Measurements from ENCODE around the gene NDUFS1. TPM values are rescaled to one million over a fixed set of nuclear protein-coding genes. Genes with fewer than 3 reads are reported as not detected.
A peak's percentile ranks its signal among the peaks of the same experiment; 100 is the strongest.

NDUFS1 gene
- total RNA-seq, 4 donors from 2014 or later = 83.5 to 101 (median 90.9) TPM

DNA sequence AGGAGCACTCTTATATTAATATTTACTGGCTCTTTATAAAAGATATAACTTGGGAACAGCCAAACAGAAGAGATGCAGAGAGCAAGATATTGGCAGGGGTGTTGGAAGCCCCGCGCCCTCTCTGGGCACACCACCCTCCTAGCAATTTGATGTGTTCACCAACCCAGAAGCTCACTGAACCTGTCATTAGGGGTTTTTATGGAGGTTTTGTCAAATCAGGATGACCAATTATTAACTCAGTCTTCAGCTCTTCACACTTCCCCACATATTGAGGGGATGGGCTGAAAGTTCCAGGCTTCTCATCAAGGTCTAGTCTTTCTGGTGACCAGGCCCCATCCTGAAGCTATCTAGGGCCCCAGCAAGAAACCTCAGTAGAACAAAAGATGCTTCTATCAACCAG lies 62.4 kb downstream of the NDUFS1 start:
- DNase-seq (ENCODE audit: extremely low spot score) = no peak
- no peaks in the 10 kb centered on the region for H3K27me3 ChIP-seq
- 100% methylated on average over 2 of the region's 2 CpGs for WGBS
- no peak overlapping the region for H3K27ac ChIP-seq (replicated peaks in 1 of 4)
- no peak overlapping the region for H3K4me3 ChIP-seq
- intact Hi-C loops (cut with DNase I) = no loop called here
- TF ChIP-seq EP300 (IDR thresholded peaks at IDR 0.05) = no peak
- TF ChIP-seq, protein P1, sequence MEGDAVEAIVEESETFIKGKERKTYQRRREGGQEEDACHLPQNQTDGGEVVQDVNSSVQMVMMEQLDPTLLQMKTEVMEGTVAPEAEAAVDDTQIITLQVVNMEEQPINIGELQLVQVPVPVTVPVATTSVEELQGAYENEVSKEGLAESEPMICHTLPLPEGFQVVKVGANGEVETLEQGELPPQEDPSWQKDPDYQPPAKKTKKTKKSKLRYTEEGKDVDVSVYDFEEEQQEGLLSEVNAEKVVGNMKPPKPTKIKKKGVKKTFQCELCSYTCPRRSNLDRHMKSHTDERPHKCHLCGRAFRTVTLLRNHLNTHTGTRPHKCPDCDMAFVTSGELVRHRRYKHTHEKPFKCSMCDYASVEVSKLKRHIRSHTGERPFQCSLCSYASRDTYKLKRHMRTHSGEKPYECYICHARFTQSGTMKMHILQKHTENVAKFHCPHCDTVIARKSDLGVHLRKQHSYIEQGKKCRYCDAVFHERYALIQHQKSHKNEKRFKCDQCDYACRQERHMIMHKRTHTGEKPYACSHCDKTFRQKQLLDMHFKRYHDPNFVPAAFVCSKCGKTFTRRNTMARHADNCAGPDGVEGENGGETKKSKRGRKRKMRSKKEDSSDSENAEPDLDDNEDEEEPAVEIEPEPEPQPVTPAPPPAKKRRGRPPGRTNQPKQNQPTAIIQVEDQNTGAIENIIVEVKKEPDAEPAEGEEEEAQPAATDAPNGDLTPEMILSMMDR (IDR thresholded peaks at IDR 0.05) = no peak
- TF ChIP-seq POLR2AphosphoS5 (IDR thresholded peaks at IDR 0.05) = no peak
- TF ChIP-seq POLR2A (IDR thresholded peaks at IDR 0.05; ENCODE audit: low read depth) = no peak
- no peaks in the 10 kb centered on the region for H3K4me1 ChIP-seq
- peaks cover 0 to 10% (median 0%) of the 10 kb centered on the region in 4 donors for H3K36me3 ChIP-seq
- no peaks in the 10 kb centered on the region for H3K9me3 ChIP-seq

DNA sequence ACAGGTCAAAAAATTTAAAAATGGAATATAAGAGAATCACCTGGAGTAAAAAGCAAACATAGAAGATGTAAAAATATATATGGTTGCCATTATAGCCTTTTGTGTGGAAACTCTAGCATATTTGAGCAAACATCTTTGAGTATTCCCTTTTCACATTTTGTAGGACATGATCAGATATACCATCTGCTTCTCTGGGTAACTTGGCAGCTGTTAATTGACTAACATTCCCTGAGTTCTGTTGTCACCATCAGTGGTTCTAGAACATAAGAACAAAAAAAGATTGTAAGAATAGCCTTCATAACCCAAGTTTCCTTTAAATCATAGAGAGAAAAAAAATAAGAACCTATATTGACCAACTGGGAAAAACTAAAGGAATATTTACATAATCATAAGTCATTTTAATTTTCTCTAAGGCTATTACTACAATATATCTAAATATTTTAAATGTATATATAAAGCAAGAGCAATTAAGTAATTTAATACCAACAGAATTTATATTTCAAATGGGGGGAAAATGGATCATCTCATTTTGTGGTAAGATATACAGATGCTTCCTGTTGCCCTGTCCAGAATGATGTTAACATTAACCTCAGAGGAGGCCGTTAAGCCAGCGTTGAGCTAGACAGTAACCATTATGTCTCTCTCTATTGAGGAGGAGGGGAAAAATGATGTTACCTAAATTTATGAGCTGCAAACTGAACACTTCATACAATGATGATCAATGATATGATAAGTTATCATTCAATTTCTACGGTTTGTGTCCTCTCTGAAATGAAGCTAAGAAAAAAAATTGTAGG lies 63.5 kb downstream of the NDUFS1 start:
- H3K27ac ChIP-seq (replicated peaks in 1 of 4) = no peak overlapping the region
- H3K4me3 ChIP-seq = no peak overlapping the region
- H3K4me1 ChIP-seq = no peaks in the 10 kb centered on the region
- no peaks in the 10 kb centered on the region for H3K27me3 ChIP-seq
- intact Hi-C loops (cut with DNase I) = no loop called here
- H3K9me3 ChIP-seq = no peaks in the 10 kb centered on the region
- peaks cover 0 to 8% (median 0%) of the 10 kb centered on the region in 4 donors for H3K36me3 ChIP-seq
- no peak for DNase-seq (ENCODE audit: extremely low spot score)
- TF ChIP-seq POLR2A (IDR thresholded peaks at IDR 0.05; ENCODE audit: low read depth) = no peak
- TF ChIP-seq, protein P1 (IDR thresholded peaks at IDR 0.05) = no peak
- no peak for TF ChIP-seq EP300 (IDR thresholded peaks at IDR 0.05)
- no peak for TF ChIP-seq POLR2AphosphoS5 (IDR thresholded peaks at IDR 0.05)
- 56% methylated on average over 3 of the region's 3 CpGs for WGBS

DNA sequence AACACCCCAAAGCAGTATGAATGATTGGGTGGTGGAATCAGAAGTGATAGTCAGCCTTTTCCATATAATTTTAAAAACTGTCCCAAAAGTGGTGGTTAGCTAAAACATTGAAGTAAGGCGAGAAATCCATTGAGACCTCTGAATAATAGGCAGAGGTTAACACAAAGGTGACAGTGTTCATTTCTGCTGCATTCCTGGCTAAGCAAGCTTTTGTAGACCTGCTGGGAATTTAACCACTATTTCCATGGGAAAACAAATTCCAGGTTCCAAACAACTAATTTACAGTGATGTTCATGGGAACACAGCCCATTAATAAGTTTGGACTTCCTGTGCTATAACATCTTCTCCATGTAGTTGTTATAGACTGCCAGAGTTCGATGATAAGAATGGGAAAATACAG lies 66.9 kb downstream of the NDUFS1 start:
- intact Hi-C loops (cut with DNase I) = no loop called here
- TF ChIP-seq POLR2A (IDR thresholded peaks at IDR 0.05; ENCODE audit: low read depth) (no peak), EP300 (IDR thresholded peaks at IDR 0.05) (no peak), POLR2AphosphoS5 (IDR thresholded peaks at IDR 0.05) (no peak)
- TF ChIP-seq, protein P1 (IDR thresholded peaks at IDR 0.05) = no peak
- H3K27ac ChIP-seq (replicated peaks in 1 of 4) = no peak overlapping the region
- 91% methylated on average over 2 of the region's 2 CpGs for WGBS
- H3K4me1 ChIP-seq = peaks cover 2 to 17% (median 14%) of the 10 kb centered on the region in 4 donors
- no peak for DNase-seq (ENCODE audit: extremely low spot score)
- no peak overlapping the region for H3K4me3 ChIP-seq
- H3K27me3 ChIP-seq = no peaks in the 10 kb centered on the region
- no peaks in the 10 kb centered on the region for H3K9me3 ChIP-seq
- peaks cover 0 to 18% (median 7%) of the 10 kb centered on the region in 4 donors for H3K36me3 ChIP-seq

DNA sequence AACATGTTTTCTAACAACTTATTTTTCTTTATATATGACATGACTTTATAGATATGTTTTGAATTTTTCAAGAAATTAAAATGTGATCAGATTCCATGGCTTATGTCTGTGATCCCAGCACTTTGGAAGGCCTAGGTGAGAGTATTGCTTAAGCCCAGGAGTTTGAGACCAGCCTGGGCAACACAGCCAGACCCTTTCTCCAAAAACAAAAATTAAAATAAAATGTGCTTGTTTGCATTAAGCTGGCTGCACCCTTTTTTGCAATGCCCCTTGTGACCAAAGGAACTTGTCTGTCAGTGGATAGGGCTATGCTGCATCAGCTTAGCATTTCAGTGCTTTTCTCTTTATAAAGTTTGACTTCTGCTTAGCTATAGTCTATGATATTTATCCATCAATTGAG lies 71.0 kb downstream of the NDUFS1 start:
- H3K4me1 ChIP-seq = peaks cover 7 to 33% (median 29%) of the 10 kb centered on the region in 4 donors
- intact Hi-C loops (cut with DNase I) = no loop called here
- peaks cover 0 to 14% (median 7%) of the 10 kb centered on the region in 4 donors for H3K36me3 ChIP-seq
- DNase-seq (ENCODE audit: extremely low spot score) = no peak
- H3K9me3 ChIP-seq = no peaks in the 10 kb centered on the region
- no peaks in the 10 kb centered on the region for H3K27me3 ChIP-seq
- H3K27ac ChIP-seq (replicated peaks in 1 of 4) = peak overlapping the region in 2 of 4 donors; percentile 15 to 39
- no peak overlapping the region for H3K4me3 ChIP-seq
- TF ChIP-seq, protein P1 (IDR thresholded peaks at IDR 0.05) = no peak
- TF ChIP-seq POLR2AphosphoS5 (IDR thresholded peaks at IDR 0.05) (no peak), EP300 (IDR thresholded peaks at IDR 0.05) (no peak), POLR2A (IDR thresholded peaks at IDR 0.05; ENCODE audit: low read depth) (no peak)

All from esophagus muscularis mucosa (tissue), 4 donors.